GM23338 (cell line): ENCODE data around the gene FHDC1.

ENCODE experiments used
- CTCF ChIP-seq, 2 experiments: fragments of 200-600 bp in 1 of 2; sonication (generic) in 1 of 2; conservative IDR thresholded peaks; 2 replicates each; pipeline versions ENCODE4 v1.5.1 to v1.6.1; 2016 to 2017; ENCODE audit warnings: antibody characterized with exemption in 2 of 2, low read depth in 2 of 2, mild to moderate bottlenecking in 2 of 2, moderate library complexity in 1 of 2
- EZH2phosphoT487 ChIP-seq: fragments of 200-600 bp; sonication (generic); IDR thresholded peaks from one replicate; pipeline ENCODE4 v1.8.1; 2018; ENCODE audit warnings: antibody characterized with exemption; ENCODE audit not compliant: unreplicated experiment

DNA sequence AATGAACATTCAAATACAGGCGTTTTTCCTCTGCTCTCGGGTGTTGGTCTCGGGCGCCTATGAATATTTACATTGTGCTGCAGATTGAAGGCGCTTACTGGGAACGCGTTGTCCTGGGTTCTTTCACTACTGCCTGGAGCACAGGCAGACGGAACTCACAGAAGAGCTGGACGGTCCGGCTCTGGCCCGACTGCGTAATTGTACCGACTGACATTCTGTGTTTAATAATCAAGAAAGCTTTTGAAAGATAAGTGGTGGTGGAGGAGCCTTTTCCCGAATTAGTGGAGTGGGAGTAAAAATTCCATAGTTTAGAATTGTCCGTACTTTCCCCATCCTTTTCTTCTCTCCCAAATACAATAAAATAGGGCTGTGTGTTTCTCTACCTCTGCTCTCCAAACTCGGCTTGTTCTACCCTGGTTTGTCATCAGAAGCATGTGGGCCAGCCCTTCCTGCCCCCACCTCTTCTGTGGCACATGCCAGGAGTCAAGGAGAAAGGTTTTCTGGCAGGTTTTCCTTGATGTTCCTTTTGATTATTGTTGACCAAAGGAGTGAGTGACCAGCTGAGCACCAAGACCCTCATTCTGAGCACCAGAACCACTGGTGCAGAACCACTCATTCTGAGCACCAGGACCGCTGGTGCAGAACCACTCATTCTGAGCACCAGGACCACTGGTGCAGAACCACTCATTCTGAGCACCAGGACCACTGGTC, 2.3 kb downstream of the FHDC1 start:
- no peak for TF ChIP-seq CTCF (conservative IDR thresholded peaks at IDR 0.05; ENCODE audit: low read depth in 2 of 2)
- no peak for TF ChIP-seq EZH2phosphoT487
